Measurements from ENCODE around the gene SRL.
"Not testable (repeated sequence)": the region's sequence is repeated elsewhere in the genome, so short reads cannot be mapped to it uniquely, and the experiment has no call there.

SRL gene

GRCh38 chr16:4166821-4167220 lies 75.1 kb downstream of the SRL start:
- Histone ChIP-seq H3K4me1 (ENCODE audit: control insufficient read depth in 1 of 2, insufficient read depth in 2 of 2, low read length in 2 of 2) (no peaks in the 10 kb centered on the region), H3K36me3 (ENCODE audit: control insufficient read depth in 1 of 2, insufficient read depth in 2 of 2, low read length in 2 of 2) (no peaks in the 10 kb centered on the region), H3K9ac (ENCODE audit: low read depth in 1 of 2, low read length in 2 of 2) (no peak overlapping the region), H3K9me3 (ENCODE audit: control insufficient read depth in 1 of 2, low read length in 2 of 2) (no peaks in the 10 kb centered on the region), H3K27me3 (ENCODE audit: control insufficient read depth in 1 of 2, insufficient read depth in 2 of 2, low read length in 2 of 2) (no peaks in the 10 kb centered on the region), H3K27ac (ENCODE audit: low read depth, low read length) (no peak overlapping the region), H3K4me3 (ENCODE audit: low read depth in 1 of 2, low read length in 2 of 2) (no peak overlapping the region)

GRCh38 chr16:4160658-4161430 lies 81.0 kb downstream of the SRL start:
- no peak overlapping the region for H3K4me3 ChIP-seq (ENCODE audit: low read depth in 1 of 2, low read length in 2 of 2)
- no peak overlapping the region for H3K27ac ChIP-seq (ENCODE audit: low read depth, low read length)
- no peaks in the 10 kb centered on the region for H3K9me3 ChIP-seq (ENCODE audit: control insufficient read depth in 1 of 2, low read length in 2 of 2)
- H3K4me1 ChIP-seq (ENCODE audit: control insufficient read depth in 1 of 2, insufficient read depth in 2 of 2, low read length in 2 of 2) = no peaks in the 10 kb centered on the region
- H3K9ac ChIP-seq (ENCODE audit: low read depth in 1 of 2, low read length in 2 of 2) = no peak overlapping the region
- no peaks in the 10 kb centered on the region for H3K27me3 ChIP-seq (ENCODE audit: control insufficient read depth in 1 of 2, insufficient read depth in 2 of 2, low read length in 2 of 2)
- no peaks in the 10 kb centered on the region for H3K36me3 ChIP-seq (ENCODE audit: control insufficient read depth in 1 of 2, insufficient read depth in 2 of 2, low read length in 2 of 2)

GRCh38 chr16:4159726-4160125 lies 82.2 kb downstream of the SRL start:
- Histone ChIP-seq H3K27ac (ENCODE audit: low read depth, low read length) (no peak overlapping the region), H3K9ac (ENCODE audit: low read depth in 1 of 2, low read length in 2 of 2) (no peak overlapping the region), H3K36me3 (ENCODE audit: control insufficient read depth in 1 of 2, insufficient read depth in 2 of 2, low read length in 2 of 2) (no peaks in the 10 kb centered on the region), H3K27me3 (ENCODE audit: control insufficient read depth in 1 of 2, insufficient read depth in 2 of 2, low read length in 2 of 2) (no peaks in the 10 kb centered on the region), H3K4me1 (ENCODE audit: control insufficient read depth in 1 of 2, insufficient read depth in 2 of 2, low read length in 2 of 2) (no peaks in the 10 kb centered on the region), H3K4me3 (ENCODE audit: low read depth in 1 of 2, low read length in 2 of 2) (no peak overlapping the region), H3K9me3 (ENCODE audit: control insufficient read depth in 1 of 2, low read length in 2 of 2) (no peaks in the 10 kb centered on the region)

GRCh38 chr16:4158143-4159093 lies 83.5 kb downstream of the SRL start:
- no peak overlapping the region for H3K4me3 ChIP-seq (ENCODE audit: low read depth in 1 of 2, low read length in 2 of 2)
- H3K36me3 ChIP-seq (ENCODE audit: control insufficient read depth in 1 of 2, insufficient read depth in 2 of 2, low read length in 2 of 2) = no peaks in the 10 kb centered on the region
- no peak overlapping the region for H3K9ac ChIP-seq (ENCODE audit: low read depth in 1 of 2, low read length in 2 of 2)
- no peak overlapping the region for H3K27ac ChIP-seq (ENCODE audit: low read depth, low read length)
- H3K27me3 ChIP-seq (ENCODE audit: control insufficient read depth in 1 of 2, insufficient read depth in 2 of 2, low read length in 2 of 2) = no peaks in the 10 kb centered on the region
- H3K9me3 ChIP-seq (ENCODE audit: control insufficient read depth in 1 of 2, low read length in 2 of 2) = no peaks in the 10 kb centered on the region
- no peaks in the 10 kb centered on the region for H3K4me1 ChIP-seq (ENCODE audit: control insufficient read depth in 1 of 2, insufficient read depth in 2 of 2, low read length in 2 of 2)

- Histone ChIP-seq H3K36me3 (ENCODE audit: control insufficient read depth in 1 of 2, insufficient read depth in 2 of 2, low read length in 2 of 2) (no peaks in the 10 kb centered on the region), H3K9ac (ENCODE audit: low read depth in 1 of 2, low read length in 2 of 2) (no peak overlapping the region), H3K27me3 (ENCODE audit: control insufficient read depth in 1 of 2, insufficient read depth in 2 of 2, low read length in 2 of 2) (no peaks in the 10 kb centered on the region), H3K4me3 (ENCODE audit: low read depth in 1 of 2, low read length in 2 of 2) (no peak overlapping the region), H3K9me3 (ENCODE audit: control insufficient read depth in 1 of 2, low read length in 2 of 2) (no peaks in the 10 kb centered on the region), H3K4me1 (ENCODE audit: control insufficient read depth in 1 of 2, insufficient read depth in 2 of 2, low read length in 2 of 2) (no peaks in the 10 kb centered on the region), H3K27ac (ENCODE audit: low read depth, low read length) (no peak overlapping the region)
Measured at GRCh38 chr16:4157376-4157825, 84.5 kb downstream of the SRL start.

- not testable (repeated sequence) for H3K36me3 ChIP-seq (ENCODE audit: control insufficient read depth in 1 of 2, insufficient read depth in 2 of 2, low read length in 2 of 2); H3K4me3 ChIP-seq (ENCODE audit: low read depth in 1 of 2, low read length in 2 of 2); H3K9me3 ChIP-seq (ENCODE audit: control insufficient read depth in 1 of 2, low read length in 2 of 2); H3K27ac ChIP-seq (ENCODE audit: low read depth, low read length); H3K27me3 ChIP-seq (ENCODE audit: control insufficient read depth in 1 of 2, insufficient read depth in 2 of 2, low read length in 2 of 2); H3K4me1 ChIP-seq (ENCODE audit: control insufficient read depth in 1 of 2, insufficient read depth in 2 of 2, low read length in 2 of 2); H3K9ac ChIP-seq (ENCODE audit: low read depth in 1 of 2, low read length in 2 of 2)
Measured at GRCh38 chr16:4156503-4156902, 85.4 kb downstream of the SRL start.

- H3K9ac ChIP-seq (ENCODE audit: low read depth in 1 of 2, low read length in 2 of 2); H3K9me3 ChIP-seq (ENCODE audit: control insufficient read depth in 1 of 2, low read length in 2 of 2); H3K4me3 ChIP-seq (ENCODE audit: low read depth in 1 of 2, low read length in 2 of 2); H3K27me3 ChIP-seq (ENCODE audit: control insufficient read depth in 1 of 2, insufficient read depth in 2 of 2, low read length in 2 of 2); H3K4me1 ChIP-seq (ENCODE audit: control insufficient read depth in 1 of 2, insufficient read depth in 2 of 2, low read length in 2 of 2); H3K27ac ChIP-seq (ENCODE audit: low read depth, low read length); H3K36me3 ChIP-seq (ENCODE audit: control insufficient read depth in 1 of 2, insufficient read depth in 2 of 2, low read length in 2 of 2): not testable (repeated sequence)
Measured at GRCh38 chr16:4153364-4153763, 88.5 kb downstream of the SRL start.

- Histone ChIP-seq H3K4me3 (ENCODE audit: low read depth in 1 of 2, low read length in 2 of 2) (no peak overlapping the region), H3K36me3 (ENCODE audit: control insufficient read depth in 1 of 2, insufficient read depth in 2 of 2, low read length in 2 of 2) (no peaks in the 10 kb centered on the region), H3K9me3 (ENCODE audit: control insufficient read depth in 1 of 2, low read length in 2 of 2) (no peaks in the 10 kb centered on the region), H3K27ac (ENCODE audit: low read depth, low read length) (no peak overlapping the region), H3K4me1 (ENCODE audit: control insufficient read depth in 1 of 2, insufficient read depth in 2 of 2, low read length in 2 of 2) (no peaks in the 10 kb centered on the region), H3K27me3 (ENCODE audit: control insufficient read depth in 1 of 2, insufficient read depth in 2 of 2, low read length in 2 of 2) (no peaks in the 10 kb centered on the region), H3K9ac (ENCODE audit: low read depth in 1 of 2, low read length in 2 of 2) (no peak overlapping the region)
Measured at GRCh38 chr16:4152267-4152666, 89.6 kb downstream of the SRL start.

- H3K4me1 ChIP-seq (ENCODE audit: control insufficient read depth in 1 of 2, insufficient read depth in 2 of 2, low read length in 2 of 2) = no peaks in the 10 kb centered on the region
- no peaks in the 10 kb centered on the region for H3K9me3 ChIP-seq (ENCODE audit: control insufficient read depth in 1 of 2, low read length in 2 of 2)
- no peak overlapping the region for H3K27ac ChIP-seq (ENCODE audit: low read depth, low read length)
- H3K4me3 ChIP-seq (ENCODE audit: low read depth in 1 of 2, low read length in 2 of 2) = no peak overlapping the region
- H3K9ac ChIP-seq (ENCODE audit: low read depth in 1 of 2, low read length in 2 of 2) = no peak overlapping the region
- H3K36me3 ChIP-seq (ENCODE audit: control insufficient read depth in 1 of 2, insufficient read depth in 2 of 2, low read length in 2 of 2) = no peaks in the 10 kb centered on the region
- no peaks in the 10 kb centered on the region for H3K27me3 ChIP-seq (ENCODE audit: control insufficient read depth in 1 of 2, insufficient read depth in 2 of 2, low read length in 2 of 2)
Measured at GRCh38 chr16:4147236-4147635, 94.6 kb downstream of the SRL start.

GRCh38 chr16:4142268-4142667 lies 99.6 kb downstream of the SRL start:
- Histone ChIP-seq H3K4me3 (ENCODE audit: low read depth in 1 of 2, low read length in 2 of 2) (no peak overlapping the region), H3K9me3 (ENCODE audit: control insufficient read depth in 1 of 2, low read length in 2 of 2) (peaks cover 3 to 7% of the 10 kb centered on the region in 2 donors), H3K36me3 (ENCODE audit: control insufficient read depth in 1 of 2, insufficient read depth in 2 of 2, low read length in 2 of 2) (no peaks in the 10 kb centered on the region), H3K27me3 (ENCODE audit: control insufficient read depth in 1 of 2, insufficient read depth in 2 of 2, low read length in 2 of 2) (no peaks in the 10 kb centered on the region), H3K9ac (ENCODE audit: low read depth in 1 of 2, low read length in 2 of 2) (no peak overlapping the region), H3K27ac (ENCODE audit: low read depth, low read length) (no peak overlapping the region), H3K4me1 (ENCODE audit: control insufficient read depth in 1 of 2, insufficient read depth in 2 of 2, low read length in 2 of 2) (no peaks in the 10 kb centered on the region)
